OCI-LY7 (cell line): ENCODE measurements around the gene MEIS2. TPM values are rescaled to one million over a fixed set of nuclear protein-coding genes. Genes with fewer than 3 reads are reported as not detected.

Experiments used
- BruUV-seq: library from RNA; stranded (reverse); fragments of 400-500 nt; replicated peaks from 2 replicates; lab custom pipeline; 2021; lab: Mats Ljungman, UMichigan
- CTCF ChIA-PET: fragments of 300-600 bp; sonication (Branson Sonifier 250); formaldehyde crosslinking; loops from one replicate; lab custom pipeline; 2022; ENCODE audit warnings: antibody characterized with exemption; ENCODE audit not compliant: unreplicated experiment; lab: Charles Lee
- POLR2A ChIA-PET: fragments of 300-600 bp; sonication (Branson Sonifier 250); formaldehyde crosslinking; loops from one replicate; lab custom pipeline; 2022; ENCODE audit warnings: antibody characterized with exemption; lab: Charles Lee
- DNase-seq: peaks from one replicate; pipeline ENCODE4 v3.0.0-alpha.2; 2015; ENCODE audit warnings: low spot score
- H2AFZ ChIP-seq: fragments of 200-600 bp; sonication (generic), shearing (Covaris generic); 2 replicates; pipeline ENCODE4 v1.6.1; 2014; ENCODE audit warnings: mild to moderate bottlenecking, antibody characterized with exemption, low read length, moderate library complexity
- H3K27ac ChIP-seq: fragments of 200-600 bp; sonication (generic); 2 replicates; pipeline ENCODE4 v1.5.1; 2014; ENCODE audit warnings: mixed run types, low read depth, mild to moderate bottlenecking, moderate library complexity, low read length, inconsistent platforms; ENCODE audit not compliant: poor library complexity, severe bottlenecking
- H3K36me3 ChIP-seq: fragments of 200-600 bp; sonication (generic); 2 replicates; pipeline ENCODE4 v1.6.1; 2014; ENCODE audit warnings: mild to moderate bottlenecking, antibody characterized with exemption, low read length, moderate library complexity, mixed read lengths; ENCODE audit not compliant: insufficient read depth
- H3K4me1 ChIP-seq: fragments of 200-600 bp; sonication (generic); 2 replicates; pipeline ENCODE4 v1.5.1; 2014; ENCODE audit warnings: mild to moderate bottlenecking, low read length; ENCODE audit not compliant: insufficient read depth, poor library complexity, severe bottlenecking
- H3K4me2 ChIP-seq: fragments of 200-600 bp; sonication (generic); 2 replicates; pipeline ENCODE4 v1.6.1; 2014; ENCODE audit warnings: mild to moderate bottlenecking, low read length
- H3K4me3 ChIP-seq: fragments of 200-600 bp; sonication (generic); 2 replicates; pipeline ENCODE4 v1.5.1; 2014; ENCODE audit warnings: mild to moderate bottlenecking, low read depth, low read length; ENCODE audit not compliant: poor library complexity, severe bottlenecking
- H3K79me2 ChIP-seq: fragments of 200-600 bp; sonication (generic); 2 replicates; pipeline ENCODE4 v1.6.1; 2016; ENCODE audit warnings: low read depth, mild to moderate bottlenecking, low read length, moderate library complexity, mixed read lengths; ENCODE audit not compliant: insufficient read depth
- H3K9me2 ChIP-seq: fragments of 200-600 bp; sonication (generic); 2 replicates; pipeline ENCODE4 v1.6.1; 2016; ENCODE audit warnings: mild to moderate bottlenecking, low read length, mixed read lengths; ENCODE audit not compliant: insufficient read depth
- H3K9me3 ChIP-seq: fragments of 200-600 bp; sonication (generic); 2 replicates; pipeline ENCODE4 v1.6.1; 2014; ENCODE audit warnings: mild to moderate bottlenecking, mixed run types, low read length, mixed read lengths
- H4K20me1 ChIP-seq: fragments of 200-600 bp; sonication (generic); 2 replicates; pipeline ENCODE4 v1.6.1; 2014; ENCODE audit warnings: mild to moderate bottlenecking, antibody characterized with exemption, low read length, moderate library complexity, mixed read lengths; ENCODE audit not compliant: insufficient read depth
- EZH2phosphoT487 ChIP-seq: fragments of 200-600 bp; sonication (generic); IDR thresholded peaks from 2 replicates; pipeline ENCODE4 v1.6.1; 2018; ENCODE audit warnings: low read depth, borderline replicate concordance, mild to moderate bottlenecking, mixed run types, antibody characterized with exemption, low read length, moderate library complexity, mixed read lengths
- intact Hi-C: fragments of 100-400 bp; cut with micrococcal nuclease; formaldehyde crosslinking; loops from one replicate; pipeline ENCODE4 v1.10.0; 2022; ENCODE audit not compliant: unreplicated experiment
- total RNA-seq, 2 experiments: library from RNA; depleted of rRNA in 1 of 2; stranded (reverse); fragments of >200 nt in 1 of 2; shearing (Covaris generic) in 1 of 2; gene quantifications; 2 replicates each; pipeline ENCODE4 v1.2.3, GENCODE V29; 2014 to 2022
- TF ChIP-seq, protein P1 (sequence below): fragments of 200-600 bp; sonication (generic); conservative IDR thresholded peaks from 2 replicates; pipeline ENCODE4 v1.5.1; 2014; ENCODE audit warnings: mild to moderate bottlenecking, antibody characterized with exemption, low read length, moderate library complexity, mixed read lengths

Gene MEIS2
- total RNA-seq, 2 experiments from 2014 or later, result 31.0 to 35.8 TPM

GRCh38 chr15:37140531-37141058, 40.2 kb upstream of the MEIS2 start:
- intact Hi-C loops, result no loop called here
- H3K79me2 ChIP-seq, result no peaks in the 10 kb centered on the region
- H3K9me2 ChIP-seq, result no peaks in the 10 kb centered on the region
- no peak overlapping the region for H3K4me2 ChIP-seq
- TF ChIP-seq, protein P1, sequence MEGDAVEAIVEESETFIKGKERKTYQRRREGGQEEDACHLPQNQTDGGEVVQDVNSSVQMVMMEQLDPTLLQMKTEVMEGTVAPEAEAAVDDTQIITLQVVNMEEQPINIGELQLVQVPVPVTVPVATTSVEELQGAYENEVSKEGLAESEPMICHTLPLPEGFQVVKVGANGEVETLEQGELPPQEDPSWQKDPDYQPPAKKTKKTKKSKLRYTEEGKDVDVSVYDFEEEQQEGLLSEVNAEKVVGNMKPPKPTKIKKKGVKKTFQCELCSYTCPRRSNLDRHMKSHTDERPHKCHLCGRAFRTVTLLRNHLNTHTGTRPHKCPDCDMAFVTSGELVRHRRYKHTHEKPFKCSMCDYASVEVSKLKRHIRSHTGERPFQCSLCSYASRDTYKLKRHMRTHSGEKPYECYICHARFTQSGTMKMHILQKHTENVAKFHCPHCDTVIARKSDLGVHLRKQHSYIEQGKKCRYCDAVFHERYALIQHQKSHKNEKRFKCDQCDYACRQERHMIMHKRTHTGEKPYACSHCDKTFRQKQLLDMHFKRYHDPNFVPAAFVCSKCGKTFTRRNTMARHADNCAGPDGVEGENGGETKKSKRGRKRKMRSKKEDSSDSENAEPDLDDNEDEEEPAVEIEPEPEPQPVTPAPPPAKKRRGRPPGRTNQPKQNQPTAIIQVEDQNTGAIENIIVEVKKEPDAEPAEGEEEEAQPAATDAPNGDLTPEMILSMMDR, result no peak
- no peak for TF ChIP-seq EZH2phosphoT487
- H2AFZ ChIP-seq, result no peak overlapping the region
- ChIA-PET CTCF (no interaction called here), POLR2A (interaction anchor here (0.6 kb wide), 1 partner anchor 309 kb away, joined by 3 read pairs; no protein-coding TSS in a partner anchor)
- H4K20me1 ChIP-seq, result no peaks in the 10 kb centered on the region
- no TSS peak for BruUV-seq
- H3K4me3 ChIP-seq, result no peak overlapping the region
- DNase-seq, result no peak
- H3K36me3 ChIP-seq, result no peaks in the 10 kb centered on the region
- no peaks in the 10 kb centered on the region for H3K9me3 ChIP-seq
- H3K4me1 ChIP-seq, result no peaks in the 10 kb centered on the region
- H3K27ac ChIP-seq, result no peak overlapping the region

- Histone ChIP-seq H3K9me3 (no peaks in the 10 kb centered on the region), H3K4me1 (no peaks in the 10 kb centered on the region), H4K20me1 (no peaks in the 10 kb centered on the region), H3K4me2 (no peak overlapping the region), H3K27ac (no peak overlapping the region), H2AFZ (no peak overlapping the region), H3K9me2 (no peaks in the 10 kb centered on the region), H3K36me3 (no peaks in the 10 kb centered on the region), H3K4me3 (no peak overlapping the region), H3K79me2 (no peaks in the 10 kb centered on the region)
- DNase-seq, result no peak
- intact Hi-C loops, result loop anchor here (10.0 kb wide), 1 partner anchor 634 kb away; no protein-coding TSS in a partner anchor
- ChIA-PET CTCF (no interaction called here), POLR2A (interaction anchor here (0.6 kb wide), 1 partner anchor 25 kb away, joined by 3 read pairs; no protein-coding TSS in a partner anchor)
- no TSS peak for BruUV-seq
- no peak for TF ChIP-seq EZH2phosphoT487
- TF ChIP-seq, protein P1, result no peak
These were observed 38.4 kb upstream of the MEIS2 start for GRCh38 chr15:37138591-37139215.

- H4K20me1 ChIP-seq, result no peaks in the 10 kb centered on the region
- no peaks in the 10 kb centered on the region for H3K4me1 ChIP-seq
- no peaks in the 10 kb centered on the region for H3K36me3 ChIP-seq
- no peak overlapping the region for H3K27ac ChIP-seq
- POLR2A ChIA-PET, result no interaction called here
- BruUV-seq, result no TSS peak
- DNase-seq, result no peak
- no peaks in the 10 kb centered on the region for H3K9me2 ChIP-seq
- no peak overlapping the region for H3K4me2 ChIP-seq
- no peaks in the 10 kb centered on the region for H3K9me3 ChIP-seq
- no peak overlapping the region for H3K4me3 ChIP-seq
- TF ChIP-seq EZH2phosphoT487, result no peak
- TF ChIP-seq, protein P1, result no peak
- intact Hi-C loops, result loop anchor here (10.0 kb wide), 1 partner anchor 632 kb away; no protein-coding TSS in a partner anchor
- no peak overlapping the region for H2AFZ ChIP-seq
- no peaks in the 10 kb centered on the region for H3K79me2 ChIP-seq
- CTCF ChIA-PET, result no interaction called here
These were observed 36.9 kb upstream of the MEIS2 start for GRCh38 chr15:37137221-37137620.
